ENCODE data around the gene CXCR3.
"Not testable (repeated sequence)": the region's sequence is repeated elsewhere in the genome, so short reads cannot be mapped to it uniquely, and the experiment has no call there.

CXCR3 gene

GRCh38 chrX:71609095-71609750 lies 9.1 kb downstream of the CXCR3 start:
- no peak for DNase-seq (ENCODE audit: low spot score)

GRCh38 chrX:71607488-71607887 lies 10.8 kb downstream of the CXCR3 start:
- no peak for DNase-seq (ENCODE audit: low spot score)

- no peak for DNase-seq (ENCODE audit: low spot score)
These were observed 11.6 kb downstream of the CXCR3 start for GRCh38 chrX:71606536-71607216.

- no peak for DNase-seq (ENCODE audit: low spot score)
These were observed 13.3 kb downstream of the CXCR3 start for GRCh38 chrX:71604796-71605568.

- peak; percentile 30 for DNase-seq (ENCODE audit: low spot score)
These were observed 14.2 kb downstream of the CXCR3 start for GRCh38 chrX:71604141-71604540.

- peak; percentile 12 for DNase-seq (ENCODE audit: low spot score)
These were observed 14.7 kb downstream of the CXCR3 start for GRCh38 chrX:71603618-71604017.

- DNase-seq (ENCODE audit: low spot score), result no peak
These were observed 18.3 kb downstream of the CXCR3 start for GRCh38 chrX:71599965-71600364.

GRCh38 chrX:71593210-71593609 lies 25.1 kb downstream of the CXCR3 start:
- not testable (repeated sequence) for DNase-seq (ENCODE audit: low spot score)

GRCh38 chrX:71586929-71587328 lies 31.4 kb downstream of the CXCR3 start:
- no peak for DNase-seq (ENCODE audit: low spot score)

GRCh38 chrX:71581210-71581609 lies 37.1 kb downstream of the CXCR3 start:
- DNase-seq (ENCODE audit: low spot score), result no peak

- DNase-seq (ENCODE audit: low spot score), result no peak
These were observed 38.3 kb downstream of the CXCR3 start for GRCh38 chrX:71579990-71580380.

- DNase-seq (ENCODE audit: low spot score), result no peak
These were observed 38.9 kb downstream of the CXCR3 start for GRCh38 chrX:71579136-71579989.

- DNase-seq (ENCODE audit: low spot score), result no peak
These were observed 39.8 kb downstream of the CXCR3 start, which contains the start of gene GCNA for GRCh38 chrX:71578253-71579135. GCNA (plus strand) TSS chrX:71578437; CDS start chrX:71580822, 2,385 bp downstream.

- no peak for DNase-seq (ENCODE audit: low spot score)
These were observed 40.6 kb downstream of the CXCR3 start for GRCh38 chrX:71577682-71578081.

- no peak for DNase-seq (ENCODE audit: low spot score)
These were observed 44.7 kb downstream of the CXCR3 start for GRCh38 chrX:71573590-71573989.

- not testable (repeated sequence) for DNase-seq (ENCODE audit: low spot score)
These were observed 46.9 kb downstream of the CXCR3 start for GRCh38 chrX:71571390-71571789.
